NB4 (cell line): ENCODE data around the gene SPATA6L.

Experiments used
- DNase-seq: peaks from one replicate; pipeline ENCODE4 v3.0.0; 2010; ENCODE audit warnings: low read depth
- H3K4me3 ChIP-seq: one replicate; pipeline ENCODE4 v1.5.1; 2011; ENCODE audit warnings: mild to moderate bottlenecking, low read depth, low read length, moderate library complexity
- CTCF ChIP-seq: IDR thresholded peaks from one replicate; pipeline ENCODE4 v1.5.1; 2012; ENCODE audit warnings: low read depth, low read length
- MAX ChIP-seq: IDR thresholded peaks from 2 replicates; pipeline ENCODE4 v1.6.1; 2011; ENCODE audit warnings: low read depth, low read length
- MYC ChIP-seq: IDR thresholded peaks from 2 replicates; pipeline ENCODE4 v1.6.1; 2011; ENCODE audit warnings: low read depth, low read length
- POLR2A ChIP-seq: IDR thresholded peaks from 2 replicates; pipeline ENCODE4 v1.6.1; 2011; ENCODE audit warnings: mild to moderate bottlenecking; ENCODE audit not compliant: insufficient read length; ENCODE audit errors: extremely low read depth

Gene SPATA6L

GRCh38 chr9:4592886-4593285 is 73.4 kb downstream of the SPATA6L start:
- TF ChIP-seq POLR2A, result no peak
- TF ChIP-seq MYC, result no peak
- TF ChIP-seq MAX, result no peak
- no peak for TF ChIP-seq CTCF
- DNase-seq, result no peak
- no peak overlapping the region for H3K4me3 ChIP-seq

- H3K4me3 ChIP-seq, result no peak overlapping the region
- no peak for TF ChIP-seq POLR2A
- TF ChIP-seq MAX, result peak; percentile 69
- TF ChIP-seq MYC, result peak; percentile 84
- TF ChIP-seq CTCF, result no peak
- peak; percentile 53 for DNase-seq
Observed at GRCh38 chr9:4592295-4592694, 74.0 kb downstream of the SPATA6L start.

- no peak for TF ChIP-seq MAX
- no peak for TF ChIP-seq CTCF
- DNase-seq, result no peak
- H3K4me3 ChIP-seq, result no peak overlapping the region
Observed at GRCh38 chr9:4591123-4591500, 75.2 kb downstream of the SPATA6L start.

- no peak for DNase-seq
- TF ChIP-seq POLR2A, result no peak
- TF ChIP-seq MYC, result no peak
- TF ChIP-seq CTCF, result no peak
- TF ChIP-seq MAX, result no peak
- no peak overlapping the region for H3K4me3 ChIP-seq
Observed at GRCh38 chr9:4590430-4591122, 75.7 kb downstream of the SPATA6L start.

GRCh38 chr9:4588721-4589120 is 77.6 kb downstream of the SPATA6L start:
- TF ChIP-seq POLR2A (no peak), CTCF (no peak), MYC (no peak), MAX (no peak)
- no peak overlapping the region for H3K4me3 ChIP-seq
- no peak for DNase-seq
